ENCODE results near the gene FUT8.
A peak's percentile ranks its signal among the peaks of the same experiment; 100 is the strongest.

FUT8 gene

GRCh38 chr14:65728604-65729003 is 316.1 kb downstream of the FUT8 start:
- no peak for DNase-seq

- no peak for DNase-seq
Observed at GRCh38 chr14:65729566-65729965, 317.0 kb downstream of the FUT8 start.

GRCh38 chr14:65731933-65732506 is 319.5 kb downstream of the FUT8 start:
- DNase-seq: no peak

GRCh38 chr14:65738339-65738738 is 325.8 kb downstream of the FUT8 start:
- DNase-seq: no peak

- no peak for DNase-seq
Observed at GRCh38 chr14:65745396-65746190, 333.1 kb downstream of the FUT8 start.

- DNase-seq: no peak
Observed at GRCh38 chr14:65748796-65749195, 336.3 kb downstream of the FUT8 start.

GRCh38 chr14:65749287-65749686 is 336.8 kb downstream of the FUT8 start:
- DNase-seq: no peak

GRCh38 chr14:65750906-65751305 is 338.4 kb downstream of the FUT8 start:
- peak; percentile 65 for DNase-seq

GRCh38 chr14:65751510-65751909 is 339.0 kb downstream of the FUT8 start:
- peak; percentile 10 for DNase-seq

GRCh38 chr14:65753061-65753460 is 340.5 kb downstream of the FUT8 start:
- DNase-seq: no peak

- DNase-seq: no peak
Observed at GRCh38 chr14:65755331-65755730, 342.8 kb downstream of the FUT8 start.

GRCh38 chr14:65756880-65757279 is 344.4 kb downstream of the FUT8 start:
- no peak for DNase-seq

- DNase-seq: no peak
Observed at GRCh38 chr14:65769151-65769550, 356.6 kb downstream of the FUT8 start.

GRCh38 chr14:65770681-65771080 is 358.2 kb downstream of the FUT8 start:
- DNase-seq: no peak

GRCh38 chr14:65771271-65771670 is 358.7 kb downstream of the FUT8 start:
- no peak for DNase-seq

- no peak for DNase-seq
Observed at GRCh38 chr14:65772466-65772865, 359.9 kb downstream of the FUT8 start.

GRCh38 chr14:65772921-65773574 is 360.5 kb downstream of the FUT8 start:
- no peak for DNase-seq

- no peak for DNase-seq
Observed at GRCh38 chr14:65774041-65774440, 361.5 kb downstream of the FUT8 start.

GRCh38 chr14:65776193-65776852 is 363.8 kb downstream of the FUT8 start:
- no peak for DNase-seq

- DNase-seq: no peak
Observed at GRCh38 chr14:65780566-65780965, 368.0 kb downstream of the FUT8 start.

- no peak for DNase-seq
Observed at GRCh38 chr14:65783101-65783500, 370.6 kb downstream of the FUT8 start.

GRCh38 chr14:65783576-65783975 is 371.0 kb downstream of the FUT8 start:
- no peak for DNase-seq

GRCh38 chr14:65784574-65784973 is 372.0 kb downstream of the FUT8 start:
- DNase-seq: no peak

GRCh38 chr14:65787461-65787860 is 374.9 kb downstream of the FUT8 start:
- no peak for DNase-seq

Measured in DMS53 (cell line).